ENCODE measurements around the gene LRP8. TPM values are rescaled to one million over a fixed set of nuclear protein-coding genes. Genes with fewer than 3 reads are reported as not detected.

LRP8 gene
- polyA plus RNA-seq, 2 of the 4 experiments (the other 2 are of a cell fraction): 32.6 to 46.1 TPM

DNA sequence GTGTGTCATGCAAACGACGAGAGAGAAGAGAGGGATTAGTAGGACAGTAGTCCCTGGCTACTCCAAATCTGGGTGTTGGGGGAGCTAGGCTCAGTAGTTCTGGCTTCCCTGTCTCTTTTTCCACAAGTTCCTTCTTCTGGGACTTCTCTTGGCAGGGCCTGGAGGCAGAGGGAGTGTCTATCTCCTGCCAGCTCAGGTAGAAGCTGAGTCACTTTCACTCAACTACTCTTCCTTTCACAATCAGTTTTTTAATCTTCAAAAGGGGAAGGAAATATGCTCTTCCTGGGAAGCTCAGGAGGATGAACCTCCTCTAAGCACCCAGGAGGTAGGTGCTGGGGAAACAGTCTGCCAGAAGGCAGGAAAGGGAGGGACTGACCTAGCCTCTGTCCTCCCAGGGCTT, 54.3 kb downstream of the LRP8 start:
- ATAC-seq (no peak), FAIRE-seq (no peak), DNase-seq (ENCODE audit: low read depth in 1 of 2, low spot score in 1 of 2) (no peak)
- no peak overlapping the region for H3K27ac ChIP-seq
- H3K4me1 ChIP-seq: no peaks in the 10 kb centered on the region
- ChIA-PET CTCF (interaction anchor here (13.2 kb wide), 1 partner anchor 120 kb away, joined by 244 read pairs; no protein-coding TSS in a partner anchor), POLR2A (no interaction called here)
- no peak overlapping the region for H3K4me3 ChIP-seq
- H3K4me2 ChIP-seq: no peak overlapping the region
- 59% methylated on average over 2 of the region's 2 CpGs for WGBS (ENCODE audit: missing lambda C conversion rate)
- no peaks in the 10 kb centered on the region for H3K9me3 ChIP-seq
- TF ChIP-seq, protein P1, sequence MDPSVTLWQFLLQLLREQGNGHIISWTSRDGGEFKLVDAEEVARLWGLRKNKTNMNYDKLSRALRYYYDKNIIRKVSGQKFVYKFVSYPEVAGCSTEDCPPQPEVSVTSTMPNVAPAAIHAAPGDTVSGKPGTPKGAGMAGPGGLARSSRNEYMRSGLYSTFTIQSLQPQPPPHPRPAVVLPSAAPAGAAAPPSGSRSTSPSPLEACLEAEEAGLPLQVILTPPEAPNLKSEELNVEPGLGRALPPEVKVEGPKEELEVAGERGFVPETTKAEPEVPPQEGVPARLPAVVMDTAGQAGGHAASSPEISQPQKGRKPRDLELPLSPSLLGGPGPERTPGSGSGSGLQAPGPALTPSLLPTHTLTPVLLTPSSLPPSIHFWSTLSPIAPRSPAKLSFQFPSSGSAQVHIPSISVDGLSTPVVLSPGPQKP (IDR thresholded peaks at IDR 0.05; ENCODE audit: low read depth, low read length): no peak
- TF ChIP-seq RFX5 (IDR thresholded peaks at IDR 0.05): no peak
- TF ChIP-seq, protein P2, sequence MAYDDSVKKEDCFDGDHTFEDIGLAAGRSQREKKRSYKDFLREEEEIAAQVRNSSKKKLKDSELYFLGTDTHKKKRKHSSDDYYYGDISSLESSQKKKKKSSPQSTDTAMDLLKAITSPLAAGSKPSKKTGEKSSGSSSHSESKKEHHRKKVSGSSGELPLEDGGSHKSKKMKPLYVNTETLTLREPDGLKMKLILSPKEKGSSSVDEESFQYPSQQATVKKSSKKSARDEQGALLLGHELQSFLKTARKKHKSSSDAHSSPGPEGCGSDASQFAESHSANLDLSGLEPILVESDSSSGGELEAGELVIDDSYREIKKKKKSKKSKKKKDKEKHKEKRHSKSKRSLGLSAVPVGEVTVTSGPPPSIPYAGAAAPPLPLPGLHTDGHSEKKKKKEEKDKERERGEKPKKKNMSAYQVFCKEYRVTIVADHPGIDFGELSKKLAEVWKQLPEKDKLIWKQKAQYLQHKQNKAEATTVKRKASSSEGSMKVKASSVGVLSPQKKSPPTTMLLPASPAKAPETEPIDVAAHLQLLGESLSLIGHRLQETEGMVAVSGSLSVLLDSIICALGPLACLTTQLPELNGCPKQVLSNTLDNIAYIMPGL (CRISPR knock-in tag; IDR thresholded peaks at IDR 0.05; ENCODE audit: borderline replicate concordance): no peak
- no peak for TF ChIP-seq CHD4 (IDR thresholded peaks at IDR 0.05; ENCODE audit: borderline replicate concordance)
- TF ChIP-seq, protein P3, sequence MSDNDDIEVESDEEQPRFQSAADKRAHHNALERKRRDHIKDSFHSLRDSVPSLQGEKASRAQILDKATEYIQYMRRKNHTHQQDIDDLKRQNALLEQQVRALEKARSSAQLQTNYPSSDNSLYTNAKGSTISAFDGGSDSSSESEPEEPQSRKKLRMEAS (IDR thresholded peaks at IDR 0.05): no peak
- no peak for TF ChIP-seq POLR2A (IDR thresholded peaks at IDR 0.05; ENCODE audit: low read length)
- TF ChIP-seq ZNF302 (CRISPR knock-in tag; IDR thresholded peaks at IDR 0.05): no peak
- TF ChIP-seq ZSCAN20 (CRISPR knock-in tag; IDR thresholded peaks at IDR 0.05): no peak
- no peak for TF ChIP-seq CHD2 (IDR thresholded peaks at IDR 0.05; ENCODE audit: low read length, partially characterized antibody)
- TF ChIP-seq CEBPB (IDR thresholded peaks at IDR 0.05): no peak
- TF ChIP-seq, protein P4, sequence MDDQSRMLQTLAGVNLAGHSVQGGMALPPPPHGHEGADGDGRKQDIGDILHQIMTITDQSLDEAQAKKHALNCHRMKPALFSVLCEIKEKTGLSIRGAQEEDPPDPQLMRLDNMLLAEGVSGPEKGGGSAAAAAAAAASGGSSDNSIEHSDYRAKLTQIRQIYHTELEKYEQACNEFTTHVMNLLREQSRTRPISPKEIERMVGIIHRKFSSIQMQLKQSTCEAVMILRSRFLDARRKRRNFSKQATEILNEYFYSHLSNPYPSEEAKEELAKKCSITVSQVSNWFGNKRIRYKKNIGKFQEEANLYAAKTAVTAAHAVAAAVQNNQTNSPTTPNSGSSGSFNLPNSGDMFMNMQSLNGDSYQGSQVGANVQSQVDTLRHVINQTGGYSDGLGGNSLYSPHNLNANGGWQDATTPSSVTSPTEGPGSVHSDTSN (IDR thresholded peaks at IDR 0.05): no peak
- no peak for TF ChIP-seq JUNB (IDR thresholded peaks at IDR 0.05)
- TF ChIP-seq NR3C1 (IDR thresholded peaks at IDR 0.05): no peak
- no peak for TF ChIP-seq KDM5A (IDR thresholded peaks at IDR 0.05)
- TF ChIP-seq GATA3 (IDR thresholded peaks at IDR 0.05; ENCODE audit: borderline replicate concordance): no peak
- TF ChIP-seq FOXS1 (CRISPR knock-in tag; IDR thresholded peaks at IDR 0.05): no peak
- no peak for TF ChIP-seq SREBF2 (IDR thresholded peaks at IDR 0.05)
- no peak for TF ChIP-seq CBX2 (IDR thresholded peaks at IDR 0.05; ENCODE audit: borderline replicate concordance, low read depth)
- no peak for TF ChIP-seq JUN (IDR thresholded peaks at IDR 0.05)
- TF ChIP-seq HDAC2 (IDR thresholded peaks at IDR 0.05): no peak

DNA sequence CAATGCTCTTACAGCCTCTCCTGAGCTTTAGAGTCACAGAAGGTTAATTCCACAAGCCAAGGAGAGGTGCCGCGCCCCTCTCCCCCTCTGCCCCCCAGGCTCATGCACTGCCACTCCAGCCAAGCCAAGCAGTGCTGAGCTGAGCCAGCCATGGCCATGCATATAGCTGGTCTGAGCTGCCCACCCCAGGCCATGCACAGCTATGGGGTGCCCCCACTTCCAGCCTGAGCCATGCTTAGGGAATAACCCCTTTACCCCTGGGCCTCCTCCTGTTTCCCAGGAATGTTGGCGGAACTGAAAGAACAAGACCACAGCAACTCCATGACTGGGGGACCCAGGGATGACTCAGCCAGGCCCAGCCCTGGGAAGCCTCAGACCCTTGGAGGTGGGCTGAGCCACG, 55.5 kb downstream of the LRP8 start:
- Histone ChIP-seq H3K27ac (no peak overlapping the region), H3K4me2 (no peak overlapping the region), H3K4me1 (no peaks in the 10 kb centered on the region), H3K9me3 (no peaks in the 10 kb centered on the region), H3K4me3 (no peak overlapping the region)
- WGBS (ENCODE audit: missing lambda C conversion rate): 100% methylated on average over 2 of the region's 4 CpGs
- ATAC-seq: no peak
- DNase-seq (ENCODE audit: low read depth in 1 of 2, low spot score in 1 of 2): no peak
- ChIA-PET CTCF (interaction anchor here (1.5 to 13.2 kb wide), 2 partner anchors 9 to 121 kb away, joined by 4 to 244 read pairs; no protein-coding TSS in a partner anchor), POLR2A (no interaction called here)
- FAIRE-seq: no peak
- TF ChIP-seq CBX2 (IDR thresholded peaks at IDR 0.05; ENCODE audit: borderline replicate concordance, low read depth) (no peak), CHD2 (IDR thresholded peaks at IDR 0.05; ENCODE audit: low read length, partially characterized antibody) (no peak), HOXB13 (CRISPR knock-in tag; IDR thresholded peaks at IDR 0.05; ENCODE audit: low read depth) (no peak), MAFK (IDR thresholded peaks at IDR 0.05; ENCODE audit: partially characterized antibody) (no peak), HEYL (CRISPR knock-in tag; IDR thresholded peaks at IDR 0.05) (no peak), POLR2A (IDR thresholded peaks at IDR 0.05; ENCODE audit: low read length) (no peak), RCOR1 (IDR thresholded peaks at IDR 0.05; ENCODE audit: low read depth, low read length) (no peak), HDAC2 (IDR thresholded peaks at IDR 0.05) (no peak), CHD4 (IDR thresholded peaks at IDR 0.05; ENCODE audit: borderline replicate concordance) (no peak), CBX8 (IDR thresholded peaks at IDR 0.05) (no peak), PHF8 (IDR thresholded peaks at IDR 0.05; ENCODE audit: borderline replicate concordance, low read depth) (no peak), ZC3H11A (IDR thresholded peaks at IDR 0.05) (no peak), FOSL2 (IDR thresholded peaks at IDR 0.05) (no peak), FOSL2 (CRISPR knock-in tag; IDR thresholded peaks at IDR 0.05) (no peak), EHMT2 (IDR thresholded peaks at IDR 0.05; ENCODE audit: low read depth) (no peak)
- TF ChIP-seq, protein P5, sequence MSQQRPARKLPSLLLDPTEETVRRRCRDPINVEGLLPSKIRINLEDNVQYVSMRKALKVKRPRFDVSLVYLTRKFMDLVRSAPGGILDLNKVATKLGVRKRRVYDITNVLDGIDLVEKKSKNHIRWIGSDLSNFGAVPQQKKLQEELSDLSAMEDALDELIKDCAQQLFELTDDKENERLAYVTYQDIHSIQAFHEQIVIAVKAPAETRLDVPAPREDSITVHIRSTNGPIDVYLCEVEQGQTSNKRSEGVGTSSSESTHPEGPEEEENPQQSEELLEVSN (IDR thresholded peaks at IDR 0.05; ENCODE audit: borderline replicate concordance, low read depth): no peak
- TF ChIP-seq, protein P6, sequence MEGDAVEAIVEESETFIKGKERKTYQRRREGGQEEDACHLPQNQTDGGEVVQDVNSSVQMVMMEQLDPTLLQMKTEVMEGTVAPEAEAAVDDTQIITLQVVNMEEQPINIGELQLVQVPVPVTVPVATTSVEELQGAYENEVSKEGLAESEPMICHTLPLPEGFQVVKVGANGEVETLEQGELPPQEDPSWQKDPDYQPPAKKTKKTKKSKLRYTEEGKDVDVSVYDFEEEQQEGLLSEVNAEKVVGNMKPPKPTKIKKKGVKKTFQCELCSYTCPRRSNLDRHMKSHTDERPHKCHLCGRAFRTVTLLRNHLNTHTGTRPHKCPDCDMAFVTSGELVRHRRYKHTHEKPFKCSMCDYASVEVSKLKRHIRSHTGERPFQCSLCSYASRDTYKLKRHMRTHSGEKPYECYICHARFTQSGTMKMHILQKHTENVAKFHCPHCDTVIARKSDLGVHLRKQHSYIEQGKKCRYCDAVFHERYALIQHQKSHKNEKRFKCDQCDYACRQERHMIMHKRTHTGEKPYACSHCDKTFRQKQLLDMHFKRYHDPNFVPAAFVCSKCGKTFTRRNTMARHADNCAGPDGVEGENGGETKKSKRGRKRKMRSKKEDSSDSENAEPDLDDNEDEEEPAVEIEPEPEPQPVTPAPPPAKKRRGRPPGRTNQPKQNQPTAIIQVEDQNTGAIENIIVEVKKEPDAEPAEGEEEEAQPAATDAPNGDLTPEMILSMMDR (IDR thresholded peaks at IDR 0.05): no peak
- TF ChIP-seq, protein P1 (IDR thresholded peaks at IDR 0.05; ENCODE audit: low read depth, low read length): no peak
